HG02798 (cell line): ENCODE measurements around the gene UTP20.
A peak's percentile ranks its signal among the peaks of the same experiment; 100 is the strongest.

Source experiments
- ATAC-seq: cut with Tn5 transposase; IDR thresholded peaks from one replicate; pipeline ENCODE4 v1.9.1; 2021; ENCODE audit warnings: mild to moderate bottlenecking; ENCODE audit not compliant: unreplicated experiment, poor library complexity

The UTP20 gene

DNA sequence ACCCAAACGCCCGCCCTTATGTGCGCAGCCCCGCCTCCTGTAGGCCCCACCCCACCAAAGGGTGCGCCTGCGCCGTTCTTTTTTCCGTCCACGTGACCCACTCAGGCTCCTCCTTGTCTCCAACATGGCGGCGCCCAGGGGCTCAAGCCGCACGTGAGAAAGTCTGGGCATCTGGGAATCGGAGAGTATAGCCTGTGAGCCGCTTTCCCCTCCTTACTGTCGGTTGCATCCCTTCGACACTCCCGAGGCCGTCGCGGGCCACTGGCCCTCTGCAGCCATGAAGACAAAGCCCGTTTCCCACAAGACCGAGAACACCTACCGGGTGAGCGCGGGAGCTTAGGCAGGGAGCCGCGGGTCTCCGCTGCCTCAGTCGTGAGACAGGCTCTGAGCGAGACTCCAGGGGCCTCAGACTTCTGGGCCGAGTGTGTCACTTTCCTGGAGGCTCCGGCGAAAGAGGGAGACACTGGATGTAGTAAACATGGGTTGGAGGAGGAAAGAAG is at the start of gene UTP20:
Gene UTP20 (plus strand): TSS at position 100 of the 500 bp plus-strand sequence. CDS start 178 bp downstream, at position 278.
- ATAC-seq: peak; percentile 100

GRCh38 chr12:101230547-101230946 is 49.4 kb upstream of the UTP20 start:
- ATAC-seq: no peak

DNA sequence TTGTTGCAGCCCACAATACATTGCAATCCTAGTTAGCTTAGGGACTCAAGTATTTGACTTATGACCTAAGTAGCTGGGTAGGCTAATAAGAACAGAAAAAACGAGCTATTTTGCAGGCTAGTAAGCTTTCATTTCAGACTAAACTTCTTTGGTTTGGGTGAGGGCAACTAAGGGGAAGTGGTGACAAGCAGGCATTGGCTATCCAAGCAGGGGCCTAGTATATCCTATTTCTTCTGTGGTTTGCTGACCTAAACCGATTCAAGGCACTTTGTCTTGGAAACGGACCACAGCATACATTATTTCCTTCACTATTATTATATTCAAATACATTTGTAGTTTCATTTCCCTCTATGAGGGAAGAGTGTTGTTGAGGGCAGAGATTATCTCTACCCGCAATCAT is 48.3 kb upstream of the UTP20 start:
- no peak for ATAC-seq

DNA sequence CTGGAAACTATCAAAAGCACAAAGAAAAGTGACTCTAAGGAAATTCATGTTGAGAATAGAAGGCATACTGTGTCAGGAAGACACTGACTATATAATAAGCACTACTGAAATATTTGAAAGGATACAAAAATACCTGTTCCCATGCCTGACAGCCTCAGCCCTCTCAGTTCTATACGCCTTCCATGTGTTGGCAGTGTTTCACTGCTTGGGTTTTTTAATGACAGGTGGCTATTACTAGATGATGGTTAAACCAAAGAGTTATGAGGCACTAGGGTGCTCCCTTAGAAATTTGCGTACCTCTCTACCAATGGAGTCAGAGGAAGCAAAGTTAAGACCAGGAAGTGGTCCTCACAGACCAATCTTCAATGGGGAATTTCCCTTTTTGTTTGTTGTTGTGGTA is 44.2 kb upstream of the UTP20 start:
- no peak for ATAC-seq

DNA sequence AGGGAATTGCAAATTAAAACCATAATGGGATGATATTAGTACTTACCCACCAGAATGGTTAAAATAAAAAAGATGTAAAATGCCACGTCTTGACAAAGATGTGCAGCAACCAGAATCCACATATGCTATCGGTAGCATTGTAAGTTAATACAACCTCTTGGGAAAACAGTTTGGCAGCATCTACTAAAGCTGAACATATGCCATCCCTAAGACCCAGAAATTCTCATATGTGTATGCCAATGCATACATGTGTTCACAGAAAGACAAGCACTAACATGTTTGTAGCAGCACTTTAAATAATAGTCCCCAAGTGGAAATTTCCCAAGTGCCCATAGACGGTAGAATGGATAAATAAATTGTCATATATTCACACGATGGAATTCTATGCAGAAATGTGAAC is 41.6 kb upstream of the UTP20 start:
- no peak for ATAC-seq

DNA sequence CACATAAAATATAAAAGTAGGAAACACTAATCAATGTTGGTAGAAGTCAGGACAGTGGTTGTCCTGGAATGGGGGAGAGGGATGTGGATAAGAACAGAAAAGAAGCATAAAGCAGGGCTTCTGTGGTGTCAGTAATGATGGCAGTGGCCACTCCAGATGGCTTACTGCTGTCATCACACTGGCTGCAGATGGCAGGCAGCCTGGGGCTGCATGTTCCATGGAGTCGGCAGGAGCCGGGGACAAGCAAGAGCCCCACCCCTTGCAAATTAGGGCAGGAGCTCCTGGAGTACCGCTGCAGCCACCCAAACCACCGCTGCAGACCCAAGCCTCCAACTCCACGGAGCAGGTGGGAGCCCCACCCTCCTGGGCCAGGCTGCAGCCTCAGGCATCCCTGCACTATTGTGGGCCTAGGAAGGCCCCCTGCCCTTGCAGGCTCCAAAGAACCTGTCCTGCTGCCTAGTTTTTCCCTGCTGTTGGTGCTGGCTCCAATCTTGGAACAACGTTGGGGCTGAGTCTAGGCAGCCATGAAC is 41.0 kb upstream of the UTP20 start:
- ATAC-seq: no peak

DNA sequence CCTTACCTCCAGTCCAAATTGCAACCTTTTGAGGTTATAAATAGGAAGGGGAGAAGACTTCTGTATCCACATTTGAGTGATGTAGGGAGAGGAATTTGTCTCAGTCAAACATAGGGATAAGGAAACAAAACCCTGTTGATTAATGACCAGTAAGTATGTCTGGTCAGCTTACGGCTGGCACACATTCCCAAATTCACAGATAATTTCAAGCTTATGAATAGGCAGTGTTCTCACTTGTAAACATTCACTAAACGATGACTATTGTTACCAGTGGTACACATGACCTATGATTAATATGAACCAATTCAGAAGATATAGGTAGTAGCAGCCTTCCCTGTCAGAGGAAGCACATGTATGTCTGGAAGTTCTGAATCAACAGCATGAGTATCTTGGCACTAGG is 36.8 kb upstream of the UTP20 start:
- no peak for ATAC-seq

- no peak for ATAC-seq
Observed at GRCh38 chr12:101243616-101244015, 36.3 kb upstream of the UTP20 start.

- ATAC-seq: no peak
Observed at GRCh38 chr12:101256266-101256665, 23.6 kb upstream of the UTP20 start.

DNA sequence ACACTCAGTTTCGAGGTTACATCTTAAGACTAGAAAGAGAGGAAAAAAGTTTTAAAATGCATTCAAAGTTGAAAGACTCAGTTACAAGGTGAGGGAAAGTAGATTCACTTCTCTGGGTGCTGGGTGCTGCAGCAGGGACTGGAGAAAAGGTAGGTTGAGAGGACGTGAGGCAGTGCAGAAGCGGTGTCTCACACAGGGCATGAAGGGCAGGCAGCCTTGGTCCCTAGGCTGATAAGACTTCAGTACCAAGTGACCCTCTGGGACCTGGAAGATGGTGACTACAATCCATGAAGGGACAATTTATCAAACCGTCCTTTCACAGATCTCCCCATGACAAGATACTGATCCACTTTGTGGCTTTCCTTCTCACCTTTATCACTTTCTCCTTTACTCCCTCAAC is 22.5 kb upstream of the UTP20 start:
- ATAC-seq: no peak

- ATAC-seq: no peak
Observed at GRCh38 chr12:101267111-101267510, 12.8 kb upstream of the UTP20 start.

- no peak for ATAC-seq
Observed at GRCh38 chr12:101276433-101276832, 3.5 kb upstream of the UTP20 start.

- ATAC-seq: no peak
Observed at GRCh38 chr12:101277443-101277842, 2.5 kb upstream of the UTP20 start.

DNA sequence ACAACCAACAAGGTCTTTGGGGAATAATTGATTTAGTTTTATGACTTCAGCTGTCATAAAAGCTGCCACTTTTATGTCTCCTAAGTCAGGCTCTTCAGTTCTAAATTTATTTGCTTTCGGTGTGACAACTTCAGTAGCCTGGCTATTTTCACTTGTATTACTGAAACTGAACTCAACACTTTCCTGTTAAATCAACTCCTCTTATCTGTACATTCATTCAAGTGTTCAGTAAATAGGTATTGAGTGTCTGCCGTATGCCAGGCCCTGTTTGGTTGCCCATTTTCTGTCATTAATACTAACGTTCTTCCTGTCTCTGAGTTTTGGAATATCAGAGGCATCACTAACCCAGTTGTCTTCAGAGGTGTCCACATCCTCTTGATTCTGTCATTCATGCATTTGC is 7.5 kb downstream of the UTP20 start:
- no peak for ATAC-seq

DNA sequence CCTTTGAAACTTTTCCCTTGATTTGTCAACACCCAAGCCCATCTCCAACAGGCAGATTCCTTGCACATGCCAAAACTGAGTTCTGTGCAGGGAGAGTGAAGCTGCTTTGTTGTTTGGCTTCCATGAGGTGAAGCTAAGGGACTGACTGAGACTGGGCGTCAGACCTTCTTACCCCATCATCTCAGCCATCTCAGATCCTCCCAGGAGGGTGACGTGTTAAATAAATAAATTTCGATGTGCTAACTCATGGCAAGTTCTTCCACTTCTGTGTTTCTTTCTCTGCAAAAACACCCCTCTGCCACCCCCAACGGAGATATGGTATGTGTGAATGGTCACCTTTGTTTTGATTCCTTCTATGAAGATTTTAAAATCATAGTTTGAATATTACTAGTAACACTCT is 17.8 kb downstream of the UTP20 start:
- ATAC-seq: no peak

- ATAC-seq: no peak
Observed at GRCh38 chr12:101298426-101298825, 18.5 kb downstream of the UTP20 start.

- ATAC-seq: no peak
Observed at GRCh38 chr12:101299346-101299745, 19.4 kb downstream of the UTP20 start.

DNA sequence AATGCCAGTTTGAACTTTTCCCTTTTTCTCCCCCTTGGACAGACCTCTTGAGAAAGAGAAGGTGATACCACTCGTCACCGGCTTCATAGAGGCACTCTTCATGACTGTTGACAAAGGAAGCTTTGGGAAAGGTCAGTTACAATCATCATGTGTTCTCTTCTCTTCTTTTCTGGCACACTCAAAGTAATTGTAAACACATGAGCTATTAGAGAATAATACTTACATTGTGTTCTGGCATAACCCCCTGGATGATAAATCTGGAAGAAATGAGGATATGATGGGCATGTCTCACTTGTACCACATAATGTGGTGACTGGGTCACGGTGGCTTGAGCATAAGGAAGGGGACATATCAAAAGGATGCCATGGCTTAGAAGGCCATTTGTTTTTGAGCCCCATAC is 20.0 kb downstream of the UTP20 start:
- ATAC-seq: no peak

GRCh38 chr12:101302741-101303140 is 22.8 kb downstream of the UTP20 start:
- ATAC-seq: no peak

GRCh38 chr12:101305226-101305779 is 25.4 kb downstream of the UTP20 start:
- ATAC-seq: no peak

DNA sequence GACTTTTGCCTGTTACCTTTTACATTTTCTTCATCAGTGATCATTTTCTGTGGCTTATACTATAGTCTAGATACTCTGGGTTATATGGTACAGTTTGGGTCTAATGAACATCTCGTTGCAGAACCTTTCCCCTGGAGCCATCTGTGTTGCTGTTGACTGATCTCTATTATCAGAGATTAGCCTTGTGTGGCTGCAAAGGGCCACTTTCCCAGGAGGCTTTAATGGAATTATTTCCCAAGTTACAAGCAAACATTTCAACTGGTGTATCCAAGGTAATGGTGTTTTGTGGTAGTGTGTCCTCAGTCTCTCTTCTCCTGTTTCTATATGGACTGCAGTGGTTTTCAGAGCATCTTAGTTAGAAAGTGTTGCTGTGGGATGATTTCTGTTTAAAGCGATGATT is 25.9 kb downstream of the UTP20 start:
- ATAC-seq: no peak

- ATAC-seq: no peak
Observed at GRCh38 chr12:101322480-101322879, 42.6 kb downstream of the UTP20 start.
